Neural cell (in vitro differentiated cells): ENCODE data around the gene SIPA1. TPM values are rescaled to one million over a fixed set of nuclear protein-coding genes. Genes with fewer than 3 reads are reported as not detected.
"Not testable (repeated sequence)": the region's sequence is repeated elsewhere in the genome, so short reads cannot be mapped to it uniquely, and the experiment has no call there.

ENCODE experiments used
- H2AFZ ChIP-seq: fragments of 200-600, 300-800 bp; sonication (generic), shearing (Covaris generic); 2 replicates; pipeline ENCODE4 v1.6.0; 2014; ENCODE audit warnings: low read depth, mild to moderate bottlenecking, antibody characterized with exemption, low read length, moderate library complexity
- H3F3A ChIP-seq: fragments of 200-600 bp; shearing (Covaris generic); 2 replicates; pipeline ENCODE4 v1.6.1; 2016; ENCODE audit warnings: mild to moderate bottlenecking, moderate library complexity, mixed read lengths, antibody characterized with exemption, low read length; ENCODE audit not compliant: insufficient read depth, poor library complexity, severe bottlenecking
- H3K27ac ChIP-seq: fragments of 200-600, 300-800 bp; sonication (generic), shearing (Covaris generic); 2 replicates; pipeline ENCODE4 v1.5.1; 2014; ENCODE audit warnings: mild to moderate bottlenecking, low read length, moderate library complexity
- H3K27me3 ChIP-seq: fragments of 300-800, 200-600 bp; sonication (generic), shearing (Covaris generic); 2 replicates; pipeline ENCODE4 v1.6.0; 2014; ENCODE audit warnings: mild to moderate bottlenecking, low read depth, low read length, moderate library complexity; ENCODE audit not compliant: insufficient read depth
- H3K36me3 ChIP-seq: fragments of 300-800, 200-600 bp; sonication (generic), shearing (Covaris generic); 2 replicates; pipeline ENCODE4 v1.5.1; 2014; ENCODE audit warnings: mild to moderate bottlenecking, antibody characterized with exemption, low read length, moderate library complexity; ENCODE audit not compliant: insufficient read depth
- H3K4me2 ChIP-seq: fragments of 300-800, 200-600 bp; sonication (generic), shearing (Covaris generic); 2 replicates; pipeline ENCODE4 v1.6.0; 2014; ENCODE audit warnings: mild to moderate bottlenecking, low read length
- H3K4me3 ChIP-seq: fragments of 300-800, 200-600 bp; sonication (generic), shearing (Covaris generic); 2 replicates; pipeline ENCODE4 v1.5.1; 2014; ENCODE audit warnings: mild to moderate bottlenecking, low read length, moderate library complexity
- H3K79me2 ChIP-seq: fragments of 200-600 bp; shearing (Covaris generic); replicated peaks from 2 replicates; pipeline ENCODE4 v1.6.0; 2014; ENCODE audit warnings: mild to moderate bottlenecking, low read length, moderate library complexity; ENCODE audit not compliant: insufficient read depth
- H3K9ac ChIP-seq: fragments of 300-800, 200-600 bp; sonication (generic), shearing (Covaris generic); 2 replicates; pipeline ENCODE4 v1.6.1; 2016; ENCODE audit warnings: mild to moderate bottlenecking, low read length, mixed read lengths
- H3K9me2 ChIP-seq: fragments of 200-600 bp; shearing (Covaris generic); 2 replicates; pipeline ENCODE4 v1.6.1; 2016; ENCODE audit warnings: mild to moderate bottlenecking, low read length, mixed read lengths; ENCODE audit not compliant: insufficient read depth
- H3K9me3 ChIP-seq: fragments of 200-600, 300-800 bp; sonication (generic), shearing (Covaris generic); 2 replicates; pipeline ENCODE4 v1.6.1; 2016; ENCODE audit warnings: mild to moderate bottlenecking, mixed run types, low read length, moderate library complexity, mixed read lengths
- H4K20me1 ChIP-seq: fragments of 200-600 bp; shearing (Covaris generic); 2 replicates; pipeline ENCODE4 v1.6.1; 2016; ENCODE audit warnings: mild to moderate bottlenecking, mixed run types; ENCODE audit not compliant: insufficient read depth
- EP300 ChIP-seq: fragments of 450-650 bp; conservative IDR thresholded peaks from 2 replicates; pipeline ENCODE4 v1.6.1; 2014; ENCODE audit warnings: antibody characterized with exemption, mild to moderate bottlenecking, moderate library complexity; ENCODE audit not compliant: poor library complexity, severe bottlenecking
- EZH2 ChIP-seq: fragments of 200-600, 300-800 bp; shearing (Covaris generic), sonication (generic); IDR thresholded peaks from 2 replicates; pipeline ENCODE4 v1.6.1; 2014; ENCODE audit warnings: antibody characterized with exemption, low read length, borderline replicate concordance, mild to moderate bottlenecking; ENCODE audit not compliant: insufficient read depth, poor library complexity, severe bottlenecking
- MXI1 ChIP-seq: fragments of 450-650 bp; conservative IDR thresholded peaks from 2 replicates; pipeline ENCODE4 v1.6.1; 2014; ENCODE audit warnings: antibody characterized with exemption, mild to moderate bottlenecking; ENCODE audit not compliant: poor library complexity, severe bottlenecking
- POLR2AphosphoS5 ChIP-seq: IDR thresholded peaks from 2 replicates; pipeline ENCODE4 v1.6.1; 2012
- RAD21 ChIP-seq: fragments of 450-650 bp; conservative IDR thresholded peaks from 2 replicates; pipeline ENCODE4 v1.6.1; 2014; ENCODE audit warnings: antibody characterized with exemption, mild to moderate bottlenecking, moderate library complexity
- REST ChIP-seq: IDR thresholded peaks from 2 replicates; pipeline ENCODE4 v1.6.1; 2012; ENCODE audit warnings: borderline replicate concordance
- SMC3 ChIP-seq: fragments of 450-650 bp; conservative IDR thresholded peaks from 2 replicates; pipeline ENCODE4 v1.6.1; 2014; ENCODE audit warnings: antibody characterized with exemption, mild to moderate bottlenecking, moderate library complexity; ENCODE audit not compliant: poor library complexity
- TAF1 ChIP-seq: IDR thresholded peaks from 2 replicates; pipeline ENCODE4 v1.6.1; 2012; ENCODE audit warnings: low read depth
- polyA plus RNA-seq: library from polyadenylated mRNA; depleted of rRNA; stranded (reverse); fragments of >200 nt; gene quantifications from 2 replicates; pipeline ENCODE4 v1.2.3, GENCODE V29; 2014
- TF ChIP-seq, protein P1 (sequence below): fragments of 450-650 bp; IDR thresholded peaks from 2 replicates; pipeline ENCODE4 v1.5.1; 2014; ENCODE audit warnings: antibody characterized with exemption, mild to moderate bottlenecking, moderate library complexity; ENCODE audit not compliant: poor library complexity, severe bottlenecking

The SIPA1 gene
- polyA plus RNA-seq, 1 donor from 2014 or later, result 6.5 TPM

- H3K9ac ChIP-seq, result no peak overlapping the region
- TF ChIP-seq EP300, result no peak
- no peak for TF ChIP-seq RAD21
- no peak for TF ChIP-seq SMC3
- no peak for TF ChIP-seq REST
- no peak for TF ChIP-seq POLR2AphosphoS5
- TF ChIP-seq, protein P1, sequence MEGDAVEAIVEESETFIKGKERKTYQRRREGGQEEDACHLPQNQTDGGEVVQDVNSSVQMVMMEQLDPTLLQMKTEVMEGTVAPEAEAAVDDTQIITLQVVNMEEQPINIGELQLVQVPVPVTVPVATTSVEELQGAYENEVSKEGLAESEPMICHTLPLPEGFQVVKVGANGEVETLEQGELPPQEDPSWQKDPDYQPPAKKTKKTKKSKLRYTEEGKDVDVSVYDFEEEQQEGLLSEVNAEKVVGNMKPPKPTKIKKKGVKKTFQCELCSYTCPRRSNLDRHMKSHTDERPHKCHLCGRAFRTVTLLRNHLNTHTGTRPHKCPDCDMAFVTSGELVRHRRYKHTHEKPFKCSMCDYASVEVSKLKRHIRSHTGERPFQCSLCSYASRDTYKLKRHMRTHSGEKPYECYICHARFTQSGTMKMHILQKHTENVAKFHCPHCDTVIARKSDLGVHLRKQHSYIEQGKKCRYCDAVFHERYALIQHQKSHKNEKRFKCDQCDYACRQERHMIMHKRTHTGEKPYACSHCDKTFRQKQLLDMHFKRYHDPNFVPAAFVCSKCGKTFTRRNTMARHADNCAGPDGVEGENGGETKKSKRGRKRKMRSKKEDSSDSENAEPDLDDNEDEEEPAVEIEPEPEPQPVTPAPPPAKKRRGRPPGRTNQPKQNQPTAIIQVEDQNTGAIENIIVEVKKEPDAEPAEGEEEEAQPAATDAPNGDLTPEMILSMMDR, result no peak
- TF ChIP-seq TAF1, result no peak
- no peak for TF ChIP-seq EZH2
- TF ChIP-seq MXI1, result no peak
- peaks cover 10% of the 10 kb centered on the region for H3K79me2 ChIP-seq
- no peaks in the 10 kb centered on the region for H3K9me3 ChIP-seq
- peaks cover 4% of the 10 kb centered on the region for H3K36me3 ChIP-seq
- H3K27me3 ChIP-seq, result no peaks in the 10 kb centered on the region
- no peaks in the 10 kb centered on the region for H4K20me1 ChIP-seq
- no peak overlapping the region for H3K4me3 ChIP-seq
- H3K4me2 ChIP-seq, result no peak overlapping the region
- H3K27ac ChIP-seq, result no peak overlapping the region
- H3K9me2 ChIP-seq, result no peaks in the 10 kb centered on the region
- H3F3A ChIP-seq, result peaks cover 5% of the 10 kb centered on the region
- H2AFZ ChIP-seq, result no peak overlapping the region
Measured at GRCh38 chr11:65658174-65659021, 20.5 kb downstream of the SIPA1 start.

DNA sequence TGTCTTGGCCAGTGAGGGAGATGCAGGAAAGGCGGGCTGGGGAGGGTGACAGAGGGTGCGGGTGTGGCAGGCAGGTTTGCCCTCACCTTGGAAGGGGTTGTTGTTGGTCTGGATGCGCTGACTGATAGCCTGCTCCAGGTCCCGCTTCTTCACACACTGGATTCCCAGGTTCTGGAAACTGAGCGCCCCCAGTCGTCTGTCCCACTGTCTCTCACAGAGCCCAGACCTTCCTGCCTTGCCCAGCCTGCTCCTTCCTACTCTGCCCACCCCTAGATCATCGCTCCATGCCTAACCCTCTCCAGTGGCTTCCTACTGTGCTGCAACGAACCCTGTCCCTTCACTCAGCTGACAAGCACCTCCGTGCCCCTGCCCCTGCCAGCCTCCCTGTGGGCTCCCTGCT lies 22.1 kb downstream of the SIPA1 start:
- no peaks in the 10 kb centered on the region for H4K20me1 ChIP-seq
- H2AFZ ChIP-seq, result no peak overlapping the region
- no peaks in the 10 kb centered on the region for H3K27me3 ChIP-seq
- peaks cover 4% of the 10 kb centered on the region for H3F3A ChIP-seq
- no peak overlapping the region for H3K27ac ChIP-seq
- no peak overlapping the region for H3K9ac ChIP-seq
- no peaks in the 10 kb centered on the region for H3K9me2 ChIP-seq
- H3K79me2 ChIP-seq, result peaks cover 10% of the 10 kb centered on the region
- H3K9me3 ChIP-seq, result no peaks in the 10 kb centered on the region
- TF ChIP-seq REST, result no peak
- TF ChIP-seq, protein P1, result no peak
- no peak for TF ChIP-seq EZH2
- no peak for TF ChIP-seq EP300
- TF ChIP-seq RAD21, result no peak
- peaks cover 4% of the 10 kb centered on the region for H3K36me3 ChIP-seq
- no peak overlapping the region for H3K4me2 ChIP-seq
- no peak overlapping the region for H3K4me3 ChIP-seq

DNA sequence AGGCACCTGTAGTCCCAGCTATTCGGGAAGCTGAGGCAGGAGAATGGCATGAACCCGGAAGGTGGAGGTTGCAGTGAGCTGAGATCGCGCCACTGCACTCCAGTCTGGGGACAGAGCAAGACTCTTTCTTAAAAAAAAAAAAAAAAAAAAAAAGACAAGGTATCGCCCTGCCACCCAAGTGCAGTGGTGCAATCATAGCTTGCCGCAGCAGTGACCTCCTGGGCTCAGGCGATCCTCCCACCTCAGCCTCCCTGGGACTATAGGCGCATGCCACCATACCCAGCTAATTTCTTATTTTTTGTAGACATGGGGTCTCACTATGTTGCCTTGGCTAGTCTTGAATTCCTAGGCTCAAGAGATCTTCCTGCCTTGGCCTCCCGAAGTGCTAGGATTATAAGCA lies 23.0 kb downstream of the SIPA1 start:
- H3K4me3 ChIP-seq, result peak overlapping the region; percentile 96
- H4K20me1 ChIP-seq, H3K9me3 ChIP-seq, H3K36me3 ChIP-seq, H3F3A ChIP-seq, H2AFZ ChIP-seq, H3K27ac ChIP-seq, H3K27me3 ChIP-seq, H3K4me2 ChIP-seq, H3K9ac ChIP-seq, H3K9me2 ChIP-seq: not testable (repeated sequence)
- H3K79me2 ChIP-seq, result peaks cover 10% of the 10 kb centered on the region
